CMK (cell line): ENCODE data around the gene TMEM182.
A peak's percentile ranks its signal among the peaks of the same experiment; 100 is the strongest.

Experiments used
- DNase-seq: peaks from one replicate; pipeline ENCODE4 v3.0.0-alpha.2; 2010; ENCODE audit warnings: low read depth

The TMEM182 gene

DNA sequence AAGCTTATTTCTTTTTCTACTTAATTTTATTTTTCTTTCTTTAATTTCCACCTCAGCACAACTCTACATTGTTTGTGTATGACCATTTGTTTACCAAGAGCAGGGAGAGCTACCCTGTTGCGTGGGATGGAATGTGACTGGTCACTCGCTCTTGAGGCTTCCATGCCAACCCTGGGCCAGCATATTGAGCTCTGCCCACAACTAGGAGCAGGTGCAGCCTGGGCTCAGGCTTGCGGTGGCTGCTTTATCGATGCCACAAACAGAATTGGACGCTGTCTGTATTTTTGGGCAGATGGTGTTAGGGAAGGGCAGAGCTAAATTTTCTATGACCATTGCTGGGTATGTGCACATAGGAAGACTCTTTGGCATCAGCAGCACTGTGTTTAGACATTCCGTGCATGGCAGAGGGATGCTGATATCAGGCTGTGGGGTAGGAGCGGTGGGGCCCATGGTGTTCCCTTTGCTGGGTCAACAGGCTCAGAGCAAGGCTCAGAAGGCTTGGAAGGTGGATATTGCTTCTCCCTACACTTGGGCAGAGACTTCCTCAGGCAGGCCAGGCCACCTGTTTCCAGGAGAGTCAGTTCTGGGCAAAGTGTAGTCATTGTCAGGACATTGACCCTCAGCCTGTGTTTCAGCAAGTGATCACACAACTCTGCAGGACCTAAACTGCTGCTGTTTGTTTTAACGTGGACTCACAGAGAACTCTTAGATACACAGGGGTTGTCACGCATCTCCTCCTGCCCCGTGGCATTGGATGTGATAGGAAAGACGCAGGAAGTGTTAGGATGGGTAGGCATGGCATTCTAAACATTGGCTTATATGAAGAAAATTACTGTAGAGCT lies 40.2 kb downstream of the TMEM182 start:
- no peak for DNase-seq

DNA sequence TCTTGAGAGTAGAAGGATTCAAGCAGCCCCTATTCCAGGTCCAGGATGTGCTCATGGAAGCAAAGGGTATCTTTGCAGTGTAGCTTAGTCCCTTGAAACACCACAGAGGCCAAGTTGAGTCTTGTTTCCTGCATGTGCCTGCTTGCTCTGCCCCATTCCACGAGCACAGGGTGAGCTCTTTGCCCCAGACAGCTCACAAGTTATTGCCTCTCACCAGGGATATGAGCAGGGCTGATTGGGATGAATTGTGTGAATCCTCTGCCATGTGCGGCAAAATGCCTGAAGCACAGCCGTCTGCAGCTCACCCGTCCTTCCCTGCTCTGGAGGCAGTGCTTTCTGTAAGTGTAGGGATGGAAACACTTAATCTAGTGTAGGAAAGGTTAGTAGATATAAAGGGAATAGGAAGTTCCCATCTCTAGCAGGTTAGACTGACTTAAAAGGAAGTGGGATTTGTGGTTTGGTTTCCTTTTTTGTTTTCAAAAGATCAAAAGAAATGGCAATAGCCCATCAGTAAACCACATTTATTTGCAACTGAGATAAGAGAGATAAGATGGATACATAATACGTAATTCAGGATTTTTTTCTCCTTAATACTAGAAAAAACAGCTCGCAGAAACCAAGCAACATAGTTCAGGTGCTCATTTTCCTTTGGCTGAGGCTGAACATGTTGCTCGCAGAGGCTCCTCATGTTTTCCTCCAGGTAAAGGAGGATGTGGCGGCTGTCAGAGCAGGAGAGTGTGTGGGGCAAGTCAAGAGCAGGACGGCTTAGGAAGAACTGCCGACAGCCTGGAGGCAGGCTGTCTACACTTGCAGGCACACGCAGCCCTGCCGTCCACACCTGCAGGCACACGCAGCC lies 41.4 kb downstream of the TMEM182 start:
- no peak for DNase-seq

DNA sequence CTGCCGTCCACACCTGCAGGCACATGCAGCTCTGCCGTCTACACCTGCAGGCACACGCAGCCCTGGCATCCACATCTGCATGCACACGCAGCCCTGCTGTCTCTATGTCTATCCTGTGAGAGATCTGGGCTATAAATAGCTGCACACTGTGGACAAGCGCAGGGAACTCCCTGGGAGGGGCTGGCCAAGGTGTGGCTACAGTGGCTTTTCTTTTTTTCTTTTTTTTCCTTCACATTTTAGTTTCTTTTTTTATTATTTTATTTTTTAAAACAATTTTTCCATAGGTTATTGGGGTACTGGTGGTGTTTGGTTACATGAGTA lies 42.0 kb downstream of the TMEM182 start:
- no peak for DNase-seq

DNA sequence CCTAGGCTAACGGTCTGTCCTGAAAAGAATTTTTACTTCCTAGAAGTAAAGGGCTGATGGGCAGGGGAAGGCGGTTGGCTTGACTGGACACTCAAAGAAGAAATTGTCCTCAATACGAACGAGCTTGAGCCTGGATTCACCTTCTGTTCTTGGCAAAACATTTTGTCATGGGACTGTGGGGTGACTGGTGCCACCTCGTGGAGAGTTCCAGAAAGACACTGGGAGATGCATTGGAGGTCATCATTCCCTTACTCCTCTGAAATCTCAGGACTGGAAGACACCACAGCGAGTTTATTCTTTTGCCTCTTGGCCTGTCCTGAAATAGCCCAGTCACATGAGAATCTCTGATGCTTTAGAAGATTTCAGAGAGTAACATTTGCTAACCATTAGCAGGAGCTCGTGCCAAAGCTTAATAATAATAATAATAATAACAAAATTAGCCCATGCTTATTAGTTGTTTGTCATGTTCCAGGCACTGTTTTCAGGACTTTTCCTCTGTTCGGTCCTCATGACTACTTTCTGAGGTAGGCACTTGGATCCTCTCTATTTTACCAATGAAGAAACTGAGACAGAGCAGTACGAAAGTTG lies 44.5 kb downstream of the TMEM182 start:
- DNase-seq = peak; percentile 7

DNA sequence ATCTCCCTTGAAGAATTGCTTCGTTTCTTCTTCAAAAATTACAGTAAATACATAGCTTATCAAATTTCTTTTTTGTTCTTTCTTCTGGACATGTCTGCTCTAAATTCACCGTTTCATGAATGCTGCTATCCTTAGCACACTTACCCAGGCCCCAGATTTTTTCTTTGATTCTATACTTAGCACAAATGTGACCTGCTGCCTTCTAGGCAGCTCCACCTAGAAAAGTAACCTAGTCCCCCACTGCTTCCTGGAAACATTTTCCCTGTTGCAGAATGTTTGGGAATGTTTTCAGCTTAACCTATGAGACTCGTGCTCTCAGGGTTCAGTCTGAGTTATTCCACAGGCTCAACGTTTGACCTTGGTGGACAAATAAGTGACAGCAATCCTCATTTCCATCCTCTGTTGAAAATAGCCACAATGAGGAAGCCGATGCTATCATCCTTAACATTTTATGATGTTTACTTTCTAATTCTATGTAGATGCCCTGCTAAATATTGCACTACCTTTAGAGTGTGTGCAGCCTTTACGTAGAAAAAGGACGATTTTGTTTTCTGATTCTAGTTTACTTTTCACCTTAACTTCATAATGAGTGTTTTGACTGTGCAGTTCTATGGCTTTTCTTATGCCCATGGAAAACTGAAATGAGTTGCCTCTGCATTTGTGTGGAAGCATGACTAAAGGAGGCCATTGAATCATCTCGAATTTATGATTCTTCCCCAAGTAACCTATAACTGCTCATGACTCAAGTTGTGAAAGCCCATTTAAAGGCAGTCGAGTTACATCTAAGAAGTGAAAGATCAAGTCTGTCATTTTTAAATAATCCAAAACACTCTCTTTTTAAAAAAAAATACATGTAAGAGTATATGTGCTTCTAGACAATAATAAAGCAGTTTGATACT lies 47.7 kb downstream of the TMEM182 start:
- no peak for DNase-seq

DNA sequence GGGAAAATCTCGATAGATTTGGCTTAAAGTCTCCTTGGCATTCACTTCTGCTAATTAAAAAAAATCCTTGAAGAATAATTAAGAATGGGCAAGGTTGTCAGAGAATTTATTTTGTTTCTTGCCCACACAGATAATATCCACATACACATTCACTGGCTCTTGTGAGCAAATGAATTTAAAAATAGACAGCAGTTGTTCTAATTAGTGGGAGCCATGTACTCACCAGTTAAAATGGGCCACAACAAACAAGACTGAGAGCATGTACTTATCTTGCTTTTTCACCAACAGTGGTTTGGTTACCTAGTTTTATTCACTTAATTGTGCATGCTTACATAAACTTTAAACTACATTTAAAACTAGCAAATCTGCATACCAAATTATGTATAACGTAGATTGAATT lies 53.5 kb downstream of the TMEM182 start:
- no peak for DNase-seq

DNA sequence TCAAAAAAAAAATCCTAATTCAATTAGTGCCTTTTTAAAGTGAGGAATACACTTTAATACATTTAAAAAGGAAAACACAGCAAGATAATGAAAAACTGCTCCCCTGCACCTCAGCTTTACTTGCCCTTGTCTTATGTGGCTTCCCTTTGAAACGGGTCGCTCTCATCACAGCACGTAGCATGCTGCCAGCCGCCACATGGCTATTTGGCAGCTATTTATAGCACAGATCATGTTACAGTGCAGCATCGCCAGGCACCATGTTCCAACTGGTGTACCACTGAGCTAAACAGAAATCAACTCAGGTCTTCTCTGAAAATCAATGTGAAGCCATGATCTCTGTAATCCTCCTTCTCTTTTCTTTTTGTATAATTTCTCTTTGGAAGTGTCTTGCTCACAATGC lies 65.1 kb downstream of the TMEM182 start:
- DNase-seq = no peak

DNA sequence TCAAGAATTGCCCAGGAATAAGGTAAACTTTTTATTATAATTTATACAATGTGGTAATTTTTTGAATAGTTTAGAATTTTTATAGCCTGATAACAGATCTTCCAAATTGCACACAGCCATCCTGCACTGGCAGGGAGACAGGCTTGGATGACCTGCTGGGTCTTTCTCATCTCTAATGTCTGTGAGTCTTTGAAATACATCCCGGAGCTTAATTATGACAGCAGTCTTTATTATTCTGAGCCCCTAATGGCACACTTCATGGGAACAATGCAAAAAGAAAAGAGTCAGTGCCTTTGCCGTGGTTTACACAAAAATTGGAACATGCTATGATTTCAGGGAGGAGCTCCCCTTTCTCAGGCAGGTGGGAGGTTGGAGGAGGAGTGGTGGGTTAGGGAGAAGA lies 71.0 kb downstream of the TMEM182 start:
- no peak for DNase-seq

DNA sequence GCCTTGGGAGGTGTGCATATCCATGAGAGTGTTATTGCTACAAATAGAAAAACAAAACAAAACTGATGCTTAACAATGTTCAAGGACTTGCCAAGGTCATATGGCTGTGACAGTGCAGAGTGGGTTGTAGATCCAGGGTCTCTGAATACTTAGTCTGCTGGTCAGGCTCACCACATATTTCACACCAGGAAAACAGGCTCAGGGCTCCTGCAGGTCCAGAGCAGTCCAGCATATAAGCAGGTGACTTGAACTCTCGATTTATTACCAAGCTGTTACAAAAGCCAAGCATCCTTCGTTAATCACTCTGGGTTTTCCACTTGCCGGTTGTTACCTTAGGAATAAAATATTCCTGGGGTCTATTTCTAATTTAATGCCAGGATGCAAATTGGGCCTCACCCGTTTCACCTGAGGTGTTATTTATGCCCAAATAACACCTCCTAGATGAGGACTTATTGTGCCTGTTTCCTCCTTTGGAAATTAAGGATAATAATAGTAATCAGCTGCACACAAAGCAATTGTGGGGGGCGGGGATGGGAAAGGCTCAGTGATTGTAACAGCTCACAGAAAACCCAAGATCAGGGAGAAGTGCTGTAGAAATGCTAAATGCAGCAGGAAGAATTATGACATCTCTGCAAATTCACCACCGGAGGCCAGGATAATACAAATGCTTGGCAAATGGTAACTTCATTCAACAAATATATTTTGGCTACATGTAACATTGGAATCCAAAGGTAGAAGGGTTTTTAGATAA lies 72.9 kb downstream of the TMEM182 start:
- DNase-seq = no peak

DNA sequence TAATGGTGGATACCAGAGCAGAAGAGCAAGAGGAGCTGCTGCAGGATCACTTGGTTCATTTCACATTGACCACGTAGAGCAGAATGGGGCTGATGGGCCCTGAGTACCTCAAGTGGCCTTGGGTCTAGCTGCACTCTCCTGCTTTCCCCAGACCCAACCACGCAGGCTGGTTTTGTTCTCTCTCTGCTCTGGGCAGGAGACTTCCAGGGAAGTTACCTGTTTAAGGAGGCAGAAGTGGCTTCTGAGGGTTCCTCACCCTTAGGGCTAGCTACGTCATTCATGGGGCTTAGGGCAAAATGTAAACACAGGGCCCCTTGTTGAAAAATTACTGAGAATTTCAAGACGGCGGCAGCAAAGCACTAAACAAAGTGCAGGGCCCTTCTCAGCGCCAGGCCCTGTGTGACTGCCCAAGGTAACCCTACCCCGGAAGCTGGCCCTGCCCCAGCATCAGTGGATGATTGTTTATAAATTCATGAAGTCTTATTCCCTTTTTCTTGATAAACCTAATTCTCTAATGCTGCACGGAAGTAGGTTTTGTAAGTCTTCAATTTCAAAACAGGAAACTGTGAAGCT lies 75.9 kb downstream of the TMEM182 start:
- DNase-seq = no peak

DNA sequence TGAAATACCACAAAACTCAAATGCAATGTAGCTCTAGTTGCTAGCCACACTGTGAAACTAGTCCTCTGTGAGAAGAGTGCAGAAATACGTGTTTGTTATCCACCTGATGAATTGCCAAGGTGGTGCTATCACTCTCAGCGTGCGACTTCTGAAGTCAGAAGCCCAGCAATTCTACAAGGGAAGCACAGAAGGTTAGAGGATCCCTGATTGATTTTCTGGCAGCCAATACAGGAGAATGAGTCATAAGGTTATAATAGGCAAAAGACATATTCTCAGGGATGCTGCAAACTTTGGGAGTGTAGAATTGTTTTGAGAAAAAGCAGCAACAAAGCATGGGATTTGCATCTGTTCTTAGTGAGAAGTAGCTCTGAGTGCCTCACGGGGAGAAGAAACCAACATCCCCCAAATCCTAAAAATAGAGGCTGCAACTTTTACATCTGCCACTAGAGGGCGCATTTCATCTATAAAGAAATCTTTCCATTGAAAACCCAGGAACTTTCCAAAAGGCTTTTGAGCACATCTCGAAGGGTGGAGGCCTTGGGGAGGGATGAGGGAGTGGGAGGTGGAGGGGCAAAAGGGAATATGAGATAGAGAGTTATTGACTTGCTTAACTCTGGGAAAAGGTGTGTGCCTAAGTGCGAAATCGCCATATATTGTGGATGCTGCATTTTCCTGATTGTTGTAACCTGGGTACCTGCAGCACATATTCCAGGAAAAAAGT lies 78.0 kb downstream of the TMEM182 start:
- no peak for DNase-seq

DNA sequence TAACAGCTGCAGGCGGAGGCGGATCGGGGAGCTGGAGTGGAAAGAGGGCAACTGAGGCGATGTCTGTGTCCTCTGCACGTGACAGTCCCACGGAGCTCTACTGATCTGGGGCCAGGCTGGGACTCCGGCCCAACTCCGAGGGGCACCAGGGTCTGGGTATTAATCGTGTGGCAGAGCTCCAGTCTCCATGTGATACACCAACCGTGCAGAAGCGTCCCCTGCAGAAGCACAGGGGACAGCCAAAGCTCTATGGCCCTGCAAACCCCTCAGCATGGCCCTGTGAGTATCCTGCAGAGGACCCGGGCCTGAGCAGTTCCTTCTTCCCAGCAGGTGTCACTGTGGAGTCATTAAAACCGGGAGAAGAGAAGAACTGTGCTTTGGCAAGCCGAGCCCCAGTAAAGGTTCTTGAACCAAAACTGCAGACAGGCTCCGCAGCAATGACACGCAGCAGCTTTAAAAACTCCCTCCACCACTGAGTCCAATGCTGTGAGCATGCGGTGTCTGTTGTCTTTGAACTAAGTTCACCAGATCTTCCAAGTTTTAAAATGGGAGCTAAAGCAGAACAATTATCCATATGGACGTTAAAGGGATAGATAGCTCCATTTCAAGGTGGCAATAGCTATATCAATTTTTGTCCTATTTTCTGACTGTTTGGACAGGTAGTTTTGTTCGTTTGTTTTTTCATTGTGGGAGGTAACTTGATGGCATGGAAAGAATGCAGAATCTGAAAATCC lies 79.4 kb downstream of the TMEM182 start:
- peak; percentile 8 for DNase-seq

DNA sequence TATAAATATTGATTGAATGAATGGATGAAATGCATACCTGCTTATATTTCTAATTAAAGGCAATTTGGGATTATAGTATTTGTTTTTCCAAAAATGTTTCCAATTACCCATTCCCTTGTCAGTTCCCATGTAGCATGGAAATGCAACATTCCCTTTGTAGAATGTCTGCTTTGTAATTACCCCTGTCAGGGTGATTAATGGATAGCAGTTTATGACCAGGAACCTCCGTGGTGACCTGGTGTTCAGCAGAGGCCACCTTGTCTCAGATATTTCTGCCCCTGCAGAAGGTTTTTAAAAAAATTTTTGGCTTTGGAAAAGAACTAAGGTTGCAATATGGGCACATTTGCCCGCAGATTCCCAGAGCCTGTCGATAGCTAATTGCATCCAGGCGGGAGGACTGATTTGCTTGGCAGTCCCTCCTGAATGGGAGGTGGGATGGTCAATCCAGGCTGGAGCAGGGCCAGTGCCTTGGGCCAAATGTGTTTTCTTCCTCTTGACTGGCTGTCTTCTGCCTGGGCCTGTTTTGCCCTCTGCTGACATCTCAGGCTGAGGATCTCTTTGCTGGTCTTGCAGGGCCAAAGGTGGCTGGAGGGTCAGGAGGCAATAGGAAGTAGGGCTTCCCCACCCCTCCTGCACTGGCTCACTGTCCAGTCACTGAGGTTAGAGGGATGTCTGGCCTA lies 82.1 kb downstream of the TMEM182 start:
- DNase-seq = no peak

DNA sequence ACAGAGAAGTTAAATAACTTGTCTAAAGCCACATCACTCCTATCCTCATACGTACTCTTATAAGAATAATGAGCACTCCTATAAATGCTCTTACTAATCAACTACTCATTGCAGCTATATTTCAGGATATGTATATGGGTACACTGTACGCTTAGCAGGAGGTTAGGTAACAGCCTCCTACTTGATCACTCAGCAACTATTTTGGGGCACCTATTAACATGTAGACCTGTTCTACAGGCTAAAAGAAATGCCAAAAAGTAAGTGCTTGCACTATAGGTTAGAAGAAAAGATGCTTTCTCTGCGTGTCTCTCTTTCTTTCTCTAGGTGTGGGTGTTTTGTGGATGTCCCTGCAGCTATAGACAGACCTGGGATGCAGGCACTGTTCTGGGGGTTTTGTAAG lies 83.1 kb downstream of the TMEM182 start:
- DNase-seq = no peak

DNA sequence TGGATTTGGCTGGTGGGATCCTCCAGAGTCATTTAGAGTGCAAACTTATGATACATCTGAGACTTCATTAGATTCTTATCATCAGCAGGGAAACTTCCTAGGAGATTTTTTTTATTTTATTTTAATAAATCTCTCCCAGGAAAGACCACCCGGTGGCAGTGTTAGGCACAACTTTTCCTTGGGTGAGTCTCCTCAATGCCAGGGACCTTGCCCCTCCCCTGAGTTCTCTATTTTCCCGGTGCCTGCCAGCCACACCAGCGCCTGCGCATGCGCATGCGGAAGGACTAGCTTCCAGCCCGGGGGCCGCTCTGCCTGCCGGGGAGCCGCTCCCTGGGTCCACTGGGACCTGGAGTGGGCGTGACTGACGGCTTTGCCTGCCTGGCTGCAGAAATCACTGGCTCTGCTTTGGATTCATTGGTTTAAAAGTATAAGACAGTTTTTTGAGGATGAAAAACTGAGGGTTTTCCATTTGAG lies 86.6 kb downstream of the TMEM182 start:
- no peak for DNase-seq

DNA sequence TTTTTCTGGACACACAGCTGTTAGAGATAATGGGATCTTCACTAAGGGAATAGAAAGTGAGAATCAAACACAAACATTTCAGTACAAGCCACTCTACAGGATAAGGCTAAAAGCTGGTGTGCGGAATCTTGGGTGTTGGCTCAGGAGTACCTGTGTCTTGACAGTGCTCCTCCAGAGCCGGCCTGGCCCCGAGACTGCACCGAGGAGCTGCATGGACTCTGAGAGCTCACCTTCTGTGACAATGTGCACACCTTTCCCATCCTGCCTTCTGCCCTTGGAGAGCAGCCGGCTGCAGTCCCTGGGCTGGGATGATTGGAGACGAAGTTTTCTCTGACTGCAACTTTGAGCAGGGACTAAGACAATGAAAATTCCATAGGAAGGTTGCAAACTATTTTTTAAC lies 89.1 kb downstream of the TMEM182 start:
- DNase-seq = no peak

DNA sequence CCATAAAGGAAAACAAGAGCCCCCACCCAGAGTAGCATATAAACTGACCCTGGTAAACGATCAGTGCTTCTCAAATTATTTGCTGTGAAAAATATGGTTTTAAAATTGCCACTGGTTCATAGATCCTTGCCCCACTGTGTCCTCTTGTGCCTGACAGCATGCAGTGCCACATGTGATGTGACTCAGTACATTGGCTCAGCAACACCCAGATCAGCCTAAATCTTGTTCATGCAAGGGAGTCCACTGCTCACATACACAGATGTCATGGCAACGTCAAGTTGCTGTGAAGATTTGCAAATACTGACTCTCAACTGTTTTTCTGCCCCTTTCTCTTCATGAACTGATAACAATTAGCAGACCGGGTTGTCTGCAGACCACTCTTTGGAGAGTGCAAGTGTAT lies 91.0 kb downstream of the TMEM182 start:
- DNase-seq = no peak
